Measurements from ENCODE around the gene CLASRP.

CLASRP gene

GRCh38 chr19:45037393-45038169 is 1.3 kb upstream of the CLASRP start:
- peak overlapping the region; percentile 95 for H3K27ac Mint-ChIP-seq
- H3K4me3 Mint-ChIP-seq, result no peak overlapping the region
- no peaks in the 10 kb centered on the region for H3K27me3 Mint-ChIP-seq
- H3K36me3 Mint-ChIP-seq (ENCODE audit: low read depth), result peaks cover 94% of the 10 kb centered on the region
- intact Hi-C loops (cut with micrococcal nuclease), result no loop called here
- H3K9me3 Mint-ChIP-seq, result no peaks in the 10 kb centered on the region
- H3K4me1 Mint-ChIP-seq (ENCODE audit: low read depth), result peaks cover 42% of the 10 kb centered on the region

GRCh38 chr19:45040059-45040771 is 1.4 kb downstream of the CLASRP start:
- H3K4me3 Mint-ChIP-seq, result peak overlapping the region; percentile 81
- no peaks in the 10 kb centered on the region for H3K9me3 Mint-ChIP-seq
- peak overlapping the region; percentile 95 for H3K27ac Mint-ChIP-seq
- peaks cover 94% of the 10 kb centered on the region for H3K36me3 Mint-ChIP-seq (ENCODE audit: low read depth)
- H3K4me1 Mint-ChIP-seq (ENCODE audit: low read depth), result peaks cover 47% of the 10 kb centered on the region
- no peaks in the 10 kb centered on the region for H3K27me3 Mint-ChIP-seq
- intact Hi-C loops (cut with micrococcal nuclease), result loop anchor here (5.0 kb wide), 1 partner anchor 37 kb away; the partner anchor contains the start of genes GEMIN7 and ZNF296

GRCh38 chr19:45041125-45041524 is 2.3 kb downstream of the CLASRP start:
- Mint-ChIP-seq H3K4me3 (peak overlapping the region; percentile 81), H3K27ac (peak overlapping the region; percentile 95), H3K9me3 (no peaks in the 10 kb centered on the region), H3K4me1 (ENCODE audit: low read depth) (peaks cover 57% of the 10 kb centered on the region), H3K27me3 (no peaks in the 10 kb centered on the region), H3K36me3 (ENCODE audit: low read depth) (peaks cover 94% of the 10 kb centered on the region)
- intact Hi-C loops (cut with micrococcal nuclease), result loop anchor here (5.0 kb wide), 1 partner anchor 36 kb away; the partner anchor contains the start of genes GEMIN7 and ZNF296

- Mint-ChIP-seq H3K27ac (peak overlapping the region; percentile 77), H3K27me3 (no peaks in the 10 kb centered on the region), H3K36me3 (ENCODE audit: low read depth) (peaks cover 87% of the 10 kb centered on the region), H3K4me3 (no peak overlapping the region), H3K4me1 (ENCODE audit: low read depth) (peaks cover 61% of the 10 kb centered on the region), H3K9me3 (no peaks in the 10 kb centered on the region)
- intact Hi-C loops (cut with micrococcal nuclease), result no loop called here
Measured at GRCh38 chr19:45045671-45046353, 7.0 kb downstream of the CLASRP start.

GRCh38 chr19:45046355-45046754 is 7.5 kb downstream of the CLASRP start:
- H3K4me1 Mint-ChIP-seq (ENCODE audit: low read depth), result peaks cover 55% of the 10 kb centered on the region
- intact Hi-C loops (cut with micrococcal nuclease), result no loop called here
- H3K9me3 Mint-ChIP-seq, result no peaks in the 10 kb centered on the region
- no peak overlapping the region for H3K4me3 Mint-ChIP-seq
- no peaks in the 10 kb centered on the region for H3K27me3 Mint-ChIP-seq
- H3K27ac Mint-ChIP-seq, result peak overlapping the region; percentile 77
- H3K36me3 Mint-ChIP-seq (ENCODE audit: low read depth), result peaks cover 87% of the 10 kb centered on the region

- intact Hi-C loops (cut with micrococcal nuclease), result no loop called here
- H3K4me1 Mint-ChIP-seq (ENCODE audit: low read depth), result peaks cover 52% of the 10 kb centered on the region
- H3K27me3 Mint-ChIP-seq, result no peaks in the 10 kb centered on the region
- peaks cover 87% of the 10 kb centered on the region for H3K36me3 Mint-ChIP-seq (ENCODE audit: low read depth)
- peak overlapping the region; percentile 77 for H3K27ac Mint-ChIP-seq
- peak overlapping the region; percentile 59 for H3K4me3 Mint-ChIP-seq
- H3K9me3 Mint-ChIP-seq, result no peaks in the 10 kb centered on the region
Measured at GRCh38 chr19:45047188-45047797, 8.4 kb downstream of the CLASRP start.

GRCh38 chr19:45049073-45049736 is 10.4 kb downstream of the CLASRP start:
- peaks cover 51% of the 10 kb centered on the region for H3K4me1 Mint-ChIP-seq (ENCODE audit: low read depth)
- H3K36me3 Mint-ChIP-seq (ENCODE audit: low read depth), result peaks cover 86% of the 10 kb centered on the region
- H3K27me3 Mint-ChIP-seq, result no peaks in the 10 kb centered on the region
- intact Hi-C loops (cut with micrococcal nuclease), result no loop called here
- H3K27ac Mint-ChIP-seq, result peak overlapping the region; percentile 7
- no peak overlapping the region for H3K4me3 Mint-ChIP-seq
- H3K9me3 Mint-ChIP-seq, result no peaks in the 10 kb centered on the region

- no peaks in the 10 kb centered on the region for H3K27me3 Mint-ChIP-seq
- no peaks in the 10 kb centered on the region for H3K9me3 Mint-ChIP-seq
- H3K4me1 Mint-ChIP-seq (ENCODE audit: low read depth), result peaks cover 47% of the 10 kb centered on the region
- peaks cover 86% of the 10 kb centered on the region for H3K36me3 Mint-ChIP-seq (ENCODE audit: low read depth)
- intact Hi-C loops (cut with micrococcal nuclease), result no loop called here
- H3K4me3 Mint-ChIP-seq, result no peak overlapping the region
- H3K27ac Mint-ChIP-seq, result peak overlapping the region; percentile 7
Measured at GRCh38 chr19:45050036-45050435, 11.2 kb downstream of the CLASRP start.

- no peak overlapping the region for H3K4me3 Mint-ChIP-seq
Measured at GRCh38 chr19:45051929-45052579, 13.2 kb downstream of the CLASRP start.

GRCh38 chr19:45056831-45057230 is 18.0 kb downstream of the CLASRP start:
- H3K4me3 Mint-ChIP-seq, result no peak overlapping the region
- H3K4me1 Mint-ChIP-seq (ENCODE audit: low read depth), result peaks cover 19% of the 10 kb centered on the region
- H3K36me3 Mint-ChIP-seq (ENCODE audit: low read depth), result peaks cover 99% of the 10 kb centered on the region
- no peak overlapping the region for H3K27ac Mint-ChIP-seq
- intact Hi-C loops (cut with micrococcal nuclease), result no loop called here
- no peaks in the 10 kb centered on the region for H3K9me3 Mint-ChIP-seq
- H3K27me3 Mint-ChIP-seq, result no peaks in the 10 kb centered on the region

More at GRCh38 chr19:45051929-45052579, 13.2 kb downstream of the CLASRP start:
- Mint-ChIP-seq H3K27me3 (no peaks in the 10 kb centered on the region), H3K27ac (peak overlapping the region; percentile 26), H3K4me1 (ENCODE audit: low read depth) (peaks cover 32% of the 10 kb centered on the region), H3K9me3 (no peaks in the 10 kb centered on the region), H3K36me3 (ENCODE audit: low read depth) (peaks cover 86% of the 10 kb centered on the region)
- intact Hi-C loops (cut with micrococcal nuclease), result no loop called here

- H3K27me3 Mint-ChIP-seq, result no peaks in the 10 kb centered on the region
- no peaks in the 10 kb centered on the region for H3K9me3 Mint-ChIP-seq
- H3K27ac Mint-ChIP-seq, result peak overlapping the region; percentile 31
- H3K4me3 Mint-ChIP-seq, result no peak overlapping the region
- intact Hi-C loops (cut with micrococcal nuclease), result no loop called here
- peaks cover 99% of the 10 kb centered on the region for H3K36me3 Mint-ChIP-seq (ENCODE audit: low read depth)
- peaks cover 15% of the 10 kb centered on the region for H3K4me1 Mint-ChIP-seq (ENCODE audit: low read depth)
Measured at GRCh38 chr19:45057444-45057843, 18.6 kb downstream of the CLASRP start.

GRCh38 chr19:45058622-45059159 is 19.8 kb downstream of the CLASRP start:
- Mint-ChIP-seq H3K27ac (no peak overlapping the region), H3K4me1 (ENCODE audit: low read depth) (peaks cover 15% of the 10 kb centered on the region), H3K27me3 (no peaks in the 10 kb centered on the region), H3K36me3 (ENCODE audit: low read depth) (peaks cover 100% of the 10 kb centered on the region), H3K4me3 (no peak overlapping the region), H3K9me3 (no peaks in the 10 kb centered on the region)
- intact Hi-C loops (cut with micrococcal nuclease), result loop anchor here (1.0 kb wide), 2 partner anchors 41 to 69 kb away; no protein-coding TSS in a partner anchor

Measured in dendritic cell treated with granulocyte-macrophage colony-stimulating factor and Interleukin-4, amounts not matched to agents 40 ng/mL and 50 ng/mL, for 4 days (primary cell).